Caco-2 (cell line): ENCODE data around the gene RORC. TPM values are rescaled to one million over a fixed set of nuclear protein-coding genes. Genes with fewer than 3 reads are reported as not detected.

Experiments used
- BruUV-seq: library from RNA; stranded (reverse); fragments of 400-500 nt; replicated peaks from 2 replicates; lab custom pipeline; 2021; lab: Mats Ljungman, UMichigan
- CTCF ChIA-PET: fragments of 300-600 bp; sonication (Branson Sonifier 250); formaldehyde crosslinking; loops from one replicate; lab custom pipeline; 2022; ENCODE audit warnings: antibody characterized with exemption; lab: Charles Lee
- POLR2A ChIA-PET: fragments of 300-600 bp; sonication (Branson Sonifier 250); formaldehyde crosslinking; loops from one replicate; lab custom pipeline; 2022; ENCODE audit warnings: antibody characterized with exemption; lab: Charles Lee
- DNase-seq, 2 experiments: peaks; one replicate each; pipeline versions ENCODE4 v3.0.0 to v3.0.0-alpha.2; 2020 to 2022
- H3K27me3 ChIP-seq: replicated peaks from 2 replicates; pipeline ENCODE4 v1.6.0; 2011; ENCODE audit warnings: low read length; ENCODE audit not compliant: control insufficient read depth, insufficient read depth
- H3K36me3 ChIP-seq: 2 replicates; pipeline ENCODE4 v1.5.1; 2011; ENCODE audit warnings: low read length; ENCODE audit not compliant: control insufficient read depth, insufficient read depth
- H3K4me1 ChIP-seq: fragments of 250-450 bp; sonication (Bioruptor Pico); 2 replicates; pipeline ENCODE4 v1.5.1; 2020; ENCODE audit warnings: mild to moderate bottlenecking
- H3K4me3 ChIP-seq: 2 replicates; pipeline ENCODE4 v1.5.1; 2011; ENCODE audit warnings: low read depth, mild to moderate bottlenecking, control low read depth, low read length
- H3K9me3 ChIP-seq: fragments of 250-450 bp; sonication (Bioruptor Pico); 2 replicates; pipeline ENCODE4 v1.5.1; 2020; ENCODE audit warnings: mild to moderate bottlenecking, moderate library complexity
- H3K27ac Mint-ChIP-seq: one replicate; pipeline ENCODE4 v1.8.0; 2022; ENCODE audit warnings: mixed read lengths; ENCODE audit not compliant: unreplicated experiment
- H3K27me3 Mint-ChIP-seq: one replicate; pipeline ENCODE4 v1.8.0; 2022; ENCODE audit warnings: mixed read lengths; ENCODE audit not compliant: insufficient read depth, unreplicated experiment
- H3K36me3 Mint-ChIP-seq: one replicate; pipeline ENCODE4 v1.8.0; 2022; ENCODE audit warnings: mild to moderate bottlenecking, mixed read lengths; ENCODE audit not compliant: insufficient read depth, unreplicated experiment
- H3K4me1 Mint-ChIP-seq: one replicate; pipeline ENCODE4 v1.8.0; 2022; ENCODE audit warnings: low read depth, mixed read lengths; ENCODE audit not compliant: unreplicated experiment
- H3K4me3 Mint-ChIP-seq: one replicate; pipeline ENCODE4 v1.8.0; 2022; ENCODE audit warnings: mild to moderate bottlenecking, moderate library complexity, mixed read lengths; ENCODE audit not compliant: unreplicated experiment
- H3K9me3 Mint-ChIP-seq: one replicate; pipeline ENCODE4 v1.8.0; 2022; ENCODE audit warnings: mixed read lengths; ENCODE audit not compliant: unreplicated experiment
- intact Hi-C: fragments of 100-400 bp; cut with micrococcal nuclease; formaldehyde crosslinking; loops from one replicate; pipeline ENCODE4 v1.10.0; 2022; ENCODE audit not compliant: unreplicated experiment
- total RNA-seq: library from RNA; stranded (reverse); gene quantifications from 2 replicates; pipeline ENCODE4 v1.2.3, GENCODE V29; 2022
- TF ChIP-seq, protein P1 (sequence below), 2 experiments: fragments of 200-600 bp in 1 of 2; IDR thresholded peaks; 1 replicate in 1 of 2; 2 replicates in 1 of 2; pipeline versions ENCODE4 v1.5.1 to v1.8.0; 2011 to 2022; ENCODE audit warnings: antibody characterized with exemption in 1 of 2, control low read depth in 1 of 2, inconsistent platforms in 1 of 2, low read depth in 1 of 2, low read length in 1 of 2, mild to moderate bottlenecking in 1 of 2, moderate library complexity in 1 of 2; ENCODE audit not compliant: insufficient read depth in 1 of 2, severe bottlenecking in 1 of 2, unreplicated experiment in 1 of 2

RORC gene
- total RNA-seq, 1 experiment from 2014 or later = not detected

DNA sequence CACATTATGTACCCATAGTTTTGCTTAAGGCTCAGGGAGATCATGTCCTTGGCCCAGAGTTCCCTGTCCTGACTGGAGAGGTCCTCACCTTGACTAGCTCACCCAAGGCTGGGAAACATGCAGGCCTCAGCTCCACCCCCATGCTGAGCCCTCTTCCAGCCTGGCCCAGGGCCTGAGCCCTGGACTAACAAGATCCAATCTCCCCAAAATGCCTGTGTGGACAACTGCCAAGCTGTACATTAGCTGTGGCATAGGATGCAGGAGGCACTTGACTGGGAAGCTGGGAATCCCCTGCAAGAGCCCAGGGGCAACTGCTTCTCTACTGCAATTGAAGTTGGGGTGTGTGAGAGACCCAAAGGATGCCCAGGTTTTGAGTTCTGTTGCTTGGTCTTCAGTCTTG lies 28.4 kb downstream of the RORC start:
- DNase-seq = no peak
- no TSS peak for BruUV-seq
- H3K27ac Mint-ChIP-seq = no peak overlapping the region
- no peaks in the 10 kb centered on the region for H3K9me3 Mint-ChIP-seq
- no peaks in the 10 kb centered on the region for H3K36me3 ChIP-seq
- CTCF ChIA-PET = no interaction called here
- intact Hi-C loops = loop anchor here (5.0 kb wide), 1 partner anchor 49 kb away; the partner anchor contains the start of gene THEM5
- H3K27me3 ChIP-seq = no peaks in the 10 kb centered on the region; the same call in 1 of the 2 replicates
- no peaks in the 10 kb centered on the region for H3K9me3 ChIP-seq
- H3K36me3 Mint-ChIP-seq = no peaks in the 10 kb centered on the region
- POLR2A ChIA-PET = no interaction called here
- H3K4me3 ChIP-seq = no peak overlapping the region
- TF ChIP-seq, protein P1, sequence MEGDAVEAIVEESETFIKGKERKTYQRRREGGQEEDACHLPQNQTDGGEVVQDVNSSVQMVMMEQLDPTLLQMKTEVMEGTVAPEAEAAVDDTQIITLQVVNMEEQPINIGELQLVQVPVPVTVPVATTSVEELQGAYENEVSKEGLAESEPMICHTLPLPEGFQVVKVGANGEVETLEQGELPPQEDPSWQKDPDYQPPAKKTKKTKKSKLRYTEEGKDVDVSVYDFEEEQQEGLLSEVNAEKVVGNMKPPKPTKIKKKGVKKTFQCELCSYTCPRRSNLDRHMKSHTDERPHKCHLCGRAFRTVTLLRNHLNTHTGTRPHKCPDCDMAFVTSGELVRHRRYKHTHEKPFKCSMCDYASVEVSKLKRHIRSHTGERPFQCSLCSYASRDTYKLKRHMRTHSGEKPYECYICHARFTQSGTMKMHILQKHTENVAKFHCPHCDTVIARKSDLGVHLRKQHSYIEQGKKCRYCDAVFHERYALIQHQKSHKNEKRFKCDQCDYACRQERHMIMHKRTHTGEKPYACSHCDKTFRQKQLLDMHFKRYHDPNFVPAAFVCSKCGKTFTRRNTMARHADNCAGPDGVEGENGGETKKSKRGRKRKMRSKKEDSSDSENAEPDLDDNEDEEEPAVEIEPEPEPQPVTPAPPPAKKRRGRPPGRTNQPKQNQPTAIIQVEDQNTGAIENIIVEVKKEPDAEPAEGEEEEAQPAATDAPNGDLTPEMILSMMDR (IDR thresholded peaks at IDR 0.05; ENCODE audit: insufficient read depth in 1 of 2, low read depth in 1 of 2, low read length in 1 of 2, severe bottlenecking in 1 of 2, unreplicated experiment in 1 of 2) = no peak
- no peak overlapping the region for H3K4me3 Mint-ChIP-seq
- peaks cover 9% of the 10 kb centered on the region for H3K27me3 Mint-ChIP-seq
- H3K4me1 ChIP-seq = no peaks in the 10 kb centered on the region
- no peaks in the 10 kb centered on the region for H3K4me1 Mint-ChIP-seq

DNA sequence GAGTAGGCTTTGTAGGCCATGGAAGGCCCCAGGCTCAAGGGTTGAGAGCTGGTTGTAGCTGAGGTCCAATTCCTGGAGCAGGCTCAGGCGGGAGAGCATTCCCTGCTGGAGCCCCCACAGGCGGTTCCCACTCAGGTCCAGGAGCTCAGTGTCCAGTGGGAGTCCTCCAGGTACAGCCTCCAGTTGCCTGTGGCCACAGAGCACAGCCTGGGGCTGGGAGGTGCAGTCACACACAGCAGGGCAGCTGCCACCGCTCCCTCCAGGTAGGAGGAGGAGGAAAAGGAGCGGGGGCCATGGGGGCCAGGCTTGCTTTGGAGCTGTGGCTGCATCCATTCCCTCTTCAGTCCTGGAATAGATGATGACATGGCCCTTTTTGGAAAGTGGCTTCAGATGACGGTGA lies 29.2 kb downstream of the RORC start:
- intact Hi-C loops = loop anchor here (5.0 kb wide), 1 partner anchor 50 kb away; the partner anchor contains the start of gene THEM5
- Histone ChIP-seq H3K36me3 (no peaks in the 10 kb centered on the region), H3K4me3 (no peak overlapping the region), H3K9me3 (no peaks in the 10 kb centered on the region), H3K4me1 (no peaks in the 10 kb centered on the region), H3K27me3 (no peaks in the 10 kb centered on the region; the same call in 1 of the 2 replicates)
- TF ChIP-seq, protein P1 (IDR thresholded peaks at IDR 0.05; ENCODE audit: insufficient read depth in 1 of 2, low read depth in 1 of 2, low read length in 1 of 2, severe bottlenecking in 1 of 2, unreplicated experiment in 1 of 2) = no peak
- Mint-ChIP-seq H3K36me3 (no peaks in the 10 kb centered on the region), H3K4me3 (no peak overlapping the region), H3K4me1 (no peaks in the 10 kb centered on the region), H3K27me3 (peaks cover 5% of the 10 kb centered on the region), H3K9me3 (no peaks in the 10 kb centered on the region), H3K27ac (no peak overlapping the region)
- BruUV-seq = no TSS peak
- DNase-seq = no peak
- CTCF ChIA-PET = interaction anchor here (0.7 kb wide), 1 partner anchor 302 kb away, joined by 3 read pairs; no protein-coding TSS in a partner anchor
- POLR2A ChIA-PET = no interaction called here

DNA sequence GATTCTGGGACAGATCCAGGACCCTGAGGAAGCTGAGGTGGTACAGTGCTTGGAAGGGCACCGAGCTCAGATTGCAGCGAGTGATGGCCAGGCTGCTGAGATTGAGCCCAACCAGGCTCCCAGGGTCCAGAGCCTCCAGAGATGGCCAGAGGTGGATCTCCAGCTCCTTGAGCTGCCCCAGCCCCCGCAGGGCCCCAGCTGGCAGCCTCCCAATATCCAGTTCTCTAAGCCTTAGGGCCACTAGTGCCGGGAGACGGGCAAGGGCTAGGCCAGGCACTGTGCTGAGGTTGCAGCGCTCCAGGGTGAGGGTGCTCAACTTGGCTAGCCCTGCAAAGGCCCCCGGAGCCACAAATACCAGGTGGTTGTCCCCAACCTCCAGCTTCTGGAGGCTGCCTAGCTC lies 29.8 kb downstream of the RORC start:
- no peak for DNase-seq
- H3K27me3 Mint-ChIP-seq = peaks cover 5% of the 10 kb centered on the region
- Histone ChIP-seq H3K4me1 (no peaks in the 10 kb centered on the region), H3K27me3 (no peaks in the 10 kb centered on the region; the same call in 1 of the 2 replicates), H3K9me3 (no peaks in the 10 kb centered on the region), H3K36me3 (no peaks in the 10 kb centered on the region), H3K4me3 (no peak overlapping the region)
- CTCF ChIA-PET = interaction anchor here (0.6 kb wide), 1 partner anchor 118 kb away, joined by 3 read pairs; no protein-coding TSS in a partner anchor
- H3K9me3 Mint-ChIP-seq = no peaks in the 10 kb centered on the region
- H3K36me3 Mint-ChIP-seq = no peaks in the 10 kb centered on the region
- H3K4me1 Mint-ChIP-seq = no peaks in the 10 kb centered on the region
- no TSS peak for BruUV-seq
- intact Hi-C loops = loop anchor here (5.0 kb wide), 1 partner anchor 50 kb away; the partner anchor contains the start of gene THEM5
- TF ChIP-seq, protein P1 (IDR thresholded peaks at IDR 0.05; ENCODE audit: insufficient read depth in 1 of 2, low read depth in 1 of 2, low read length in 1 of 2, severe bottlenecking in 1 of 2, unreplicated experiment in 1 of 2) = no peak
- H3K27ac Mint-ChIP-seq = no peak overlapping the region
- POLR2A ChIA-PET = no interaction called here
- no peak overlapping the region for H3K4me3 Mint-ChIP-seq
